HCT116 (cell line): ENCODE measurements around the gene SENP8. TPM values are rescaled to one million over a fixed set of nuclear protein-coding genes. Genes with fewer than 3 reads are reported as not detected.

Experiments
- ATAC-seq: fragments of 200-7000 bp; cut with Tn5 transposase; 2 replicates; pipeline ENCODE4 v1.9.1; 2020; ENCODE audit warnings: mild to moderate bottlenecking, moderate library complexity
- BruUV-seq: library from RNA; stranded (reverse); fragments of 400-500 nt; replicated peaks from 2 replicates; lab custom pipeline; 2021; lab: Mats Ljungman, UMichigan
- CTCF ChIA-PET: fragments of 300-600 bp; sonication (Branson Sonifier 250); formaldehyde crosslinking; loops from one replicate; lab custom pipeline; 2021; ENCODE audit warnings: antibody characterized with exemption; lab: Charles Lee
- POLR2A ChIA-PET: fragments of 300-600, 350-600 bp; sonication (Branson Sonifier 250); formaldehyde crosslinking; loops from one replicate; lab custom pipeline; 2021; ENCODE audit warnings: antibody characterized with exemption; lab: Charles Lee
- RAD21 ChIA-PET, 2 experiments: fragments of 300-600 bp; sonication (Branson Sonifier 250); formaldehyde crosslinking; loops; one replicate each; lab custom pipeline; 2023; ENCODE audit warnings: low total read pairs in 2 of 2; ENCODE audit not compliant: uncharacterized antibody in 2 of 2, unreplicated experiment in 2 of 2, low non-redundant PET in 1 of 2; lab: Charles Lee
- DNase-seq: peaks from one replicate; pipeline ENCODE4 v3.0.0-alpha.2; 2010; ENCODE audit warnings: low read depth, low spot score
- H2AFZ ChIP-seq: fragments of 200-600 bp; shearing (Covaris generic), sonication (generic); 2 replicates; pipeline ENCODE4 v1.6.1; 2017; ENCODE audit warnings: low read depth, mixed run types, mixed read lengths, antibody characterized with exemption, low read length; ENCODE audit not compliant: poor library complexity, severe bottlenecking
- H3K27ac ChIP-seq: 2 replicates; pipeline ENCODE4 v1.5.1; 2012; ENCODE audit warnings: low read depth, low read length
- H3K27me3 ChIP-seq: fragments of 200-600 bp; sonication (generic); 2 replicates; pipeline ENCODE4 v1.6.1; 2016; ENCODE audit warnings: mixed run types, low read length, mixed read lengths; ENCODE audit not compliant: insufficient read depth
- H3K36me3 ChIP-seq, 2 experiments: fragments of 200-500 bp in 1 of 2; fragments of 200-600 bp in 1 of 2; sonication (Bioruptor generic) in 1 of 2; sonication (generic) in 1 of 2; 2 replicates each; pipeline versions ENCODE4 v1.5.1 to v1.6.1; 2014 to 2016; ENCODE audit warnings: low read length in 2 of 2, inconsistent platforms in 1 of 2, mixed read lengths in 1 of 2, mixed run types in 1 of 2; ENCODE audit not compliant: insufficient read depth in 2 of 2, control insufficient read depth in 1 of 2
- H3K4me1 ChIP-seq, 2 experiments: fragments of 200-600 bp in 1 of 2; sonication (generic) in 1 of 2; 2 replicates each; pipeline versions ENCODE4 v1.5.1 to v1.6.1; 2012 to 2017; ENCODE audit warnings: low read length in 2 of 2, inconsistent platforms in 1 of 2, mild to moderate bottlenecking in 1 of 2, mixed read lengths in 1 of 2, mixed run types in 1 of 2, moderate library complexity in 1 of 2; ENCODE audit not compliant: insufficient read depth in 2 of 2, control insufficient read depth in 1 of 2
- H3K4me2 ChIP-seq: fragments of 200-600 bp; sonication (generic); 2 replicates; pipeline ENCODE4 v1.6.1; 2017; ENCODE audit warnings: mixed run types, low read length, mixed read lengths
- H3K4me3 ChIP-seq, 2 experiments: fragments of 200-600 bp in 1 of 2; sonication (generic) in 1 of 2; replicated peaks in 1 of 2; 2 replicates each; pipeline ENCODE4 v1.5.1; 2011 to 2016; ENCODE audit warnings: low read length in 2 of 2, control low read depth in 1 of 2, low read depth in 1 of 2, mild to moderate bottlenecking in 1 of 2, mixed read lengths in 1 of 2, mixed run types in 1 of 2
- H3K79me2 ChIP-seq: fragments of 200-600 bp; sonication (generic); 2 replicates; pipeline ENCODE4 v1.6.1; 2017; ENCODE audit warnings: mild to moderate bottlenecking, mixed run types, low read length, moderate library complexity, mixed read lengths; ENCODE audit not compliant: insufficient read depth
- H3K9ac ChIP-seq: fragments of 200-600 bp; sonication (generic); 2 replicates; pipeline ENCODE4 v1.6.1; 2016; ENCODE audit warnings: low read length, mixed read lengths
- H3K9me2 ChIP-seq: fragments of 200-600 bp; sonication (generic), shearing (Covaris generic); 2 replicates; pipeline ENCODE4 v1.6.1; 2017; ENCODE audit warnings: mixed run types, mild to moderate bottlenecking, moderate library complexity; ENCODE audit not compliant: insufficient read depth
- H3K9me3 ChIP-seq, 2 experiments: fragments of 200-500 bp in 1 of 2; fragments of 200-600 bp in 1 of 2; sonication (Bioruptor generic) in 1 of 2; sonication (generic) in 1 of 2; 2 replicates each; pipeline ENCODE4 v1.6.1; 2014 to 2017; ENCODE audit warnings: low read length in 2 of 2, mixed read lengths in 2 of 2, inconsistent platforms in 1 of 2, low read depth in 1 of 2, mild to moderate bottlenecking in 1 of 2, mixed run types in 1 of 2, moderate library complexity in 1 of 2; ENCODE audit not compliant: control insufficient read depth in 1 of 2, insufficient read depth in 1 of 2
- H4K20me1 ChIP-seq: fragments of 200-600 bp; sonication (generic), shearing (Covaris generic); 2 replicates; pipeline ENCODE4 v1.6.1; 2017; ENCODE audit warnings: mixed run types, mild to moderate bottlenecking, moderate library complexity; ENCODE audit not compliant: insufficient read depth
- CBX3 ChIP-seq: IDR thresholded peaks from 2 replicates; pipeline ENCODE4 v1.6.1; 2012; ENCODE audit warnings: low read depth
- POLR2A ChIP-seq: IDR thresholded peaks from 2 replicates; pipeline ENCODE4 v1.7.0; 2011; ENCODE audit warnings: borderline replicate concordance; ENCODE audit not compliant: insufficient read depth, insufficient read length; ENCODE audit errors: extremely low read depth
- RAD21 ChIP-seq: IDR thresholded peaks from 2 replicates; pipeline ENCODE4 v1.6.1; 2012; ENCODE audit warnings: low read depth, mild to moderate bottlenecking
- SRF ChIP-seq: IDR thresholded peaks from 2 replicates; pipeline ENCODE4 v1.6.1; 2012; ENCODE audit warnings: low read depth
- ZNF274 ChIP-seq: fragments of 200-500 bp; sonication (Bioruptor generic); IDR thresholded peaks from 2 replicates; pipeline ENCODE4 v1.6.1; 2014; ENCODE audit warnings: mild to moderate bottlenecking, low read depth, low read length, inconsistent platforms
- intact Hi-C: fragments of 100-400 bp; cut with micrococcal nuclease; formaldehyde crosslinking; loops from 2 replicates; pipeline ENCODE4 v1.10.0; 2022
- total RNA-seq: library from RNA; stranded (reverse); gene quantifications from one replicate; pipeline ENCODE4 v1.2.1, GENCODE V29; 2021; ENCODE audit not compliant: unreplicated experiment
- TF ChIP-seq, protein P1 (sequence below), 3 experiments: fragments of 200-600 bp in 1 of 3; sonication (generic) in 1 of 3; IDR thresholded peaks in 2 of 3; conservative IDR thresholded peaks in 1 of 3; 2 replicates each; pipeline ENCODE4 v1.5.1; 2012 to 2017; ENCODE audit warnings: low read depth in 2 of 3, low read length in 2 of 3, antibody characterized with exemption in 1 of 3, borderline replicate concordance in 1 of 3, control low read depth in 1 of 3, mild to moderate bottlenecking in 1 of 3, mixed read lengths in 1 of 3, mixed run types in 1 of 3, moderate library complexity in 1 of 3; ENCODE audit not compliant: insufficient read depth in 1 of 3
- TF ChIP-seq, protein P2 (sequence below): IDR thresholded peaks from 2 replicates; pipeline ENCODE4 v1.6.1; 2012; ENCODE audit warnings: low read depth

Gene SENP8
- total RNA-seq, 1 experiment from 2014 or later: 3.8 TPM

DNA sequence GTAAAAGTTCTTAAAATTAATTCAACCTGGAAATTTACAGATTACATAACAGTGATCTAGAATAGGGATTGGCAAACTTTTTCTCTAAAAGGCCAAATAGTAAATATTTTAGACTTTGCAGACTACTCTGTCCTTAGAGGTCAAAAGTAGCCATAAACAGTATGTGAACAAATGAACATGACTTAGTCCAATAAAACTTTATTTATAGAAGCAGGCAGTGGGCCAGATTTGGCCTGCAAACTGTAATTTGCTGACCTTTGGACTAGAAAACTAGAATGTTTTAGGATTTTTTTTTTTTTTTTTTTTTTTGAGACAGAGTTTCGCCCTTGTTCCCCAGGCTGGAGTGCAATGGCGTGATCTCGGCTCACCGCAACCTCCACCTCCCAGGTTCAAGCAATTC lies 12.1 kb downstream of the SENP8 start (continued):
- TF ChIP-seq, protein P1, sequence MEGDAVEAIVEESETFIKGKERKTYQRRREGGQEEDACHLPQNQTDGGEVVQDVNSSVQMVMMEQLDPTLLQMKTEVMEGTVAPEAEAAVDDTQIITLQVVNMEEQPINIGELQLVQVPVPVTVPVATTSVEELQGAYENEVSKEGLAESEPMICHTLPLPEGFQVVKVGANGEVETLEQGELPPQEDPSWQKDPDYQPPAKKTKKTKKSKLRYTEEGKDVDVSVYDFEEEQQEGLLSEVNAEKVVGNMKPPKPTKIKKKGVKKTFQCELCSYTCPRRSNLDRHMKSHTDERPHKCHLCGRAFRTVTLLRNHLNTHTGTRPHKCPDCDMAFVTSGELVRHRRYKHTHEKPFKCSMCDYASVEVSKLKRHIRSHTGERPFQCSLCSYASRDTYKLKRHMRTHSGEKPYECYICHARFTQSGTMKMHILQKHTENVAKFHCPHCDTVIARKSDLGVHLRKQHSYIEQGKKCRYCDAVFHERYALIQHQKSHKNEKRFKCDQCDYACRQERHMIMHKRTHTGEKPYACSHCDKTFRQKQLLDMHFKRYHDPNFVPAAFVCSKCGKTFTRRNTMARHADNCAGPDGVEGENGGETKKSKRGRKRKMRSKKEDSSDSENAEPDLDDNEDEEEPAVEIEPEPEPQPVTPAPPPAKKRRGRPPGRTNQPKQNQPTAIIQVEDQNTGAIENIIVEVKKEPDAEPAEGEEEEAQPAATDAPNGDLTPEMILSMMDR (IDR thresholded peaks at IDR 0.05 in 2 of 3, conservative IDR thresholded peaks at IDR 0.05 in 1 of 3; ENCODE audit: borderline replicate concordance in 1 of 3, insufficient read depth in 1 of 3, low read depth in 2 of 3, low read length in 2 of 3): no peak
- TF ChIP-seq SRF: no peak

DNA sequence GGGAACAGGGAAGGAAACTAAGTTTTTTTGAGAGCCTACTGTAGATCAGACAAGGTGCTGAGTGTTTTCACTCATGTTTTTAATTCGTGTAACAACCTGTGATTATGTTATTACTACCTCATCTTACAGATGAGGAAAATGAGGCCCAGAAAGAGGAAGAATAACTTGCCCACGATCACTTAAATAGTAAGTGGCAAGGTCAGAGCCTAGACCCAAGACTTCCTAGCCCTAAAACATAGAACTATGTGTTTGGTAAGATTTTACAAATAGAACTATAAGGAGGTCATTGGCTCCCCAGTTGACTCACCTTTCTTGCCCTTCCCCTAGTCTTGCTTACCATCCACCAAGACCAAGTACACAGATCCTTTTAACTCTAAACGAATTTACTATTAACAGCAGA lies 13.7 kb downstream of the SENP8 start:
- no peak overlapping the region for H3K4me3 ChIP-seq
- POLR2A ChIA-PET: no interaction called here
- no peak overlapping the region for H2AFZ ChIP-seq
- H3K9me3 ChIP-seq: no peaks in the 10 kb centered on the region
- CTCF ChIA-PET: no interaction called here
- no peaks in the 10 kb centered on the region for H3K9me2 ChIP-seq
- ATAC-seq (no peak), DNase-seq (no peak)
- RAD21 ChIA-PET: no interaction called here
- no TSS peak for BruUV-seq
- no peaks in the 10 kb centered on the region for H4K20me1 ChIP-seq
- H3K79me2 ChIP-seq: no peaks in the 10 kb centered on the region
- H3K27ac ChIP-seq: no peak overlapping the region
- no peaks in the 10 kb centered on the region for H3K4me1 ChIP-seq
- no peak overlapping the region for H3K9ac ChIP-seq
- TF ChIP-seq POLR2A (no peak), SRF (no peak), CBX3 (no peak), ZNF274 (no peak), RAD21 (no peak)
- TF ChIP-seq, protein P2, sequence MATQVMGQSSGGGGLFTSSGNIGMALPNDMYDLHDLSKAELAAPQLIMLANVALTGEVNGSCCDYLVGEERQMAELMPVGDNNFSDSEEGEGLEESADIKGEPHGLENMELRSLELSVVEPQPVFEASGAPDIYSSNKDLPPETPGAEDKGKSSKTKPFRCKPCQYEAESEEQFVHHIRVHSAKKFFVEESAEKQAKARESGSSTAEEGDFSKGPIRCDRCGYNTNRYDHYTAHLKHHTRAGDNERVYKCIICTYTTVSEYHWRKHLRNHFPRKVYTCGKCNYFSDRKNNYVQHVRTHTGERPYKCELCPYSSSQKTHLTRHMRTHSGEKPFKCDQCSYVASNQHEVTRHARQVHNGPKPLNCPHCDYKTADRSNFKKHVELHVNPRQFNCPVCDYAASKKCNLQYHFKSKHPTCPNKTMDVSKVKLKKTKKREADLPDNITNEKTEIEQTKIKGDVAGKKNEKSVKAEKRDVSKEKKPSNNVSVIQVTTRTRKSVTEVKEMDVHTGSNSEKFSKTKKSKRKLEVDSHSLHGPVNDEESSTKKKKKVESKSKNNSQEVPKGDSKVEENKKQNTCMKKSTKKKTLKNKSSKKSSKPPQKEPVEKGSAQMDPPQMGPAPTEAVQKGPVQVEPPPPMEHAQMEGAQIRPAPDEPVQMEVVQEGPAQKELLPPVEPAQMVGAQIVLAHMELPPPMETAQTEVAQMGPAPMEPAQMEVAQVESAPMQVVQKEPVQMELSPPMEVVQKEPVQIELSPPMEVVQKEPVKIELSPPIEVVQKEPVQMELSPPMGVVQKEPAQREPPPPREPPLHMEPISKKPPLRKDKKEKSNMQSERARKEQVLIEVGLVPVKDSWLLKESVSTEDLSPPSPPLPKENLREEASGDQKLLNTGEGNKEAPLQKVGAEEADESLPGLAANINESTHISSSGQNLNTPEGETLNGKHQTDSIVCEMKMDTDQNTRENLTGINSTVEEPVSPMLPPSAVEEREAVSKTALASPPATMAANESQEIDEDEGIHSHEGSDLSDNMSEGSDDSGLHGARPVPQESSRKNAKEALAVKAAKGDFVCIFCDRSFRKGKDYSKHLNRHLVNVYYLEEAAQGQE: no peak
- no peaks in the 10 kb centered on the region for H3K36me3 ChIP-seq
- no peak overlapping the region for H3K4me2 ChIP-seq
- intact Hi-C loops: no loop called here
- no peaks in the 10 kb centered on the region for H3K27me3 ChIP-seq
